HepG2 (cell line): ENCODE data around the gene ZFP1. TPM values are rescaled to one million over a fixed set of nuclear protein-coding genes. Genes with fewer than 3 reads are reported as not detected.
A peak's percentile ranks its signal among the peaks of the same experiment; 100 is the strongest.

Source experiments
- CREB1 ChIP-seq, 2 experiments: fragments of 450-650 bp in 1 of 2; IDR thresholded peaks; 2 replicates each; pipeline ENCODE4 v1.6.1; 2016 to 2017; ENCODE audit warnings: control low read depth in 1 of 2, mild to moderate bottlenecking in 1 of 2, missing compliant biosample characterization in 1 of 2, missing genetic modification characterization in 1 of 2
- DR1 ChIP-seq: sonication (generic); formaldehyde crosslinking; IDR thresholded peaks from 2 replicates; pipeline ENCODE4 v1.8.0; 2021; ENCODE audit warnings: mild to moderate bottlenecking, missing genetic modification reagents, inconsistent platforms
- GPBP1L1 ChIP-seq: sonication (generic); formaldehyde crosslinking; IDR thresholded peaks from 2 replicates; pipeline ENCODE4 v1.5.0; 2020; ENCODE audit warnings: mild to moderate bottlenecking, missing genetic modification reagents
- HDAC1 ChIP-seq: sonication (generic); formaldehyde crosslinking; IDR thresholded peaks from 2 replicates; pipeline ENCODE4 v1.5.1; 2020; ENCODE audit warnings: mild to moderate bottlenecking, missing genetic modification reagents
- HOXA3 ChIP-seq: sonication (generic); formaldehyde crosslinking; IDR thresholded peaks from 2 replicates; pipeline ENCODE4 v1.5.0; 2020; ENCODE audit warnings: missing genetic modification reagents
- HOXD1 ChIP-seq: sonication (generic); formaldehyde crosslinking; IDR thresholded peaks from 2 replicates; pipeline ENCODE4 v1.5.0; 2020; ENCODE audit warnings: missing genetic modification reagents
- KLF11 ChIP-seq: IDR thresholded peaks from 2 replicates; pipeline ENCODE4 v1.6.1; 2016; ENCODE audit warnings: missing compliant biosample characterization
- MXI1 ChIP-seq: IDR thresholded peaks from 3 replicates; pipeline ENCODE4 v1.6.1; 2012; ENCODE audit warnings: low read depth, low read length, inconsistent platforms, borderline replicate concordance
- RAD21 ChIP-seq: fragments of 450-650 bp; formaldehyde crosslinking; IDR thresholded peaks from 2 replicates; pipeline ENCODE4 v1.5.0; 2020; ENCODE audit warnings: mild to moderate bottlenecking
- RBFOX2 ChIP-seq: fragments of 200-400 bp; formaldehyde crosslinking; IDR thresholded peaks from 2 replicates; pipeline ENCODE4 v1.6.1; 2017; ENCODE audit warnings: low read depth, mild to moderate bottlenecking, low read length
- THYN1 ChIP-seq: sonication (generic); formaldehyde crosslinking; IDR thresholded peaks from 2 replicates; pipeline ENCODE4 v1.8.1; 2023; ENCODE audit warnings: low read depth, mild to moderate bottlenecking, moderate library complexity, missing genetic modification reagents, borderline replicate concordance
- ZNF414 ChIP-seq: sonication (generic); formaldehyde crosslinking; IDR thresholded peaks from 2 replicates; pipeline ENCODE4 v1.5.0; 2020; ENCODE audit warnings: missing genetic modification reagents
- ZNF564 ChIP-seq: sonication (generic); formaldehyde crosslinking; IDR thresholded peaks from 2 replicates; pipeline ENCODE4 v1.8.1; 2023; ENCODE audit warnings: mild to moderate bottlenecking, missing genetic modification reagents
- ZNF574 ChIP-seq: sonication (generic); formaldehyde crosslinking; IDR thresholded peaks from 2 replicates; pipeline ENCODE4 v1.4.0; 2020; ENCODE audit warnings: missing genetic modification reagents
- ZNF619 ChIP-seq: sonication (generic); formaldehyde crosslinking; IDR thresholded peaks from 2 replicates; pipeline ENCODE4 v1.4.0; 2020; ENCODE audit warnings: mild to moderate bottlenecking, missing genetic modification reagents
- ZNF703 ChIP-seq: sonication (generic); formaldehyde crosslinking; IDR thresholded peaks from 2 replicates; pipeline ENCODE4 v1.5.1; 2020; ENCODE audit warnings: missing genetic modification reagents, mild to moderate bottlenecking, moderate library complexity, borderline replicate concordance
- ZSCAN29 ChIP-seq: sonication (generic); formaldehyde crosslinking; conservative IDR thresholded peaks from 2 replicates; pipeline ENCODE4 v1.4.0; 2020; ENCODE audit warnings: mild to moderate bottlenecking, missing genetic modification reagents
- polyA plus RNA-seq, 8 experiments: library from polyadenylated mRNA; depleted of rRNA in 3 of 8; stranded (reverse) in 7 of 8; unstranded in 1 of 8; fragments of >200 nt; fragmentation: Illumina TruSeq in 4 of 8; extraction: Trizol in 4 of 8; gene quantifications; 2 replicates each; pipeline versions ENCODE4 v1.2.1 to v1.2.3, GENCODE V29; 2011 to 2016; ENCODE audit warnings: low read depth in 4 of 8, missing spikeins in 1 of 8, mixed read lengths in 1 of 8; ENCODE audit not compliant: insufficient read depth in 1 of 8
- total RNA-seq, 5 experiments: library from RNA; depleted of rRNA; stranded (reverse); fragments of >200 nt; fragmentation: Illumina TruSeq; extraction: Trizol; gene quantifications; 2 replicates each; pipeline ENCODE4 v1.2.3, GENCODE V29; 2016; ENCODE audit warnings: low read depth in 1 of 5
- TF ChIP-seq, protein P1 (sequence below): sonication (generic); formaldehyde crosslinking; IDR thresholded peaks from 2 replicates; pipeline ENCODE4 v1.9.0; 2021; ENCODE audit warnings: missing genetic modification reagents, mild to moderate bottlenecking, borderline replicate concordance
- TF ChIP-seq, protein P2 (sequence below): IDR thresholded peaks from 2 replicates; pipeline ENCODE4 v1.6.1; 2016; ENCODE audit warnings: low read depth, missing genetic modification reagents, missing compliant biosample characterization

The ZFP1 gene
- total and polyA plus RNA-seq, 2 of the 13 experiments (the other 11 are each of a cell fraction or from before 2014, with no cell fraction given): 8.3 to 14.0 TPM

DNA sequence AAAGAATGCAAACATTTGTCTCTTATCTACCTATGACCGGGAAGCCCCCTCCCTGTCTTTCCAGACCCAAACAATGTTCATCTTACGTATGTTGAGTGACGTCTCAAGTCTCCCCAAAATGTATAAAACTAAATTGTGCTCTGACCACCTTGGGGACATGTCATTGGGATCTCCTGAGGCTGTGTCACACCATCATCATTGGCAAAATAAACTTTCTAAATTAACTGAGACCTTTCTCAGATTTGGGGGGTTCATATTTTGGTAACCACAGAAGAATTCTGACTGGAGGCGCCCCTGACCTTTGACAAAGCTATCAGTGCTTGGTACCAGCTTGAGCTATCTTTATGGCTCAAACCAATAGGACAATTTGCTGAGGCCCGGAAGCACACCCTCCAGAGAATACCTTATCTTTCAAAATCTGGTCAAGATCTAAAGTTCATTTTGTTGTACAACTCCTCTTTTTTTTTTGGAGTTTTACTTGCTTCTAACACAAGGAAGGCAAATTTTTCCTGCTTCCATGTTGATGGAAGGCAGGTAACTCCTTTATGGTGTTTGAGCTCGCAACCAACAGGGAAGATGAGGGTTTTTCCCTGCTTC, 29.3 kb upstream of the ZFP1 start (continued):
- TF ChIP-seq HOXD1 (CRISPR knock-in tag): no peak
- no peak for TF ChIP-seq THYN1 (CRISPR knock-in tag)
- TF ChIP-seq CREB1 (IDR thresholded peaks at IDR 0.05): peak; percentile 52; the same call in 1 of the 2 replicates
- no peak for TF ChIP-seq CREB1 (CRISPR knock-in tag; IDR thresholded peaks at IDR 0.05)
- no peak for TF ChIP-seq ZNF414
- TF ChIP-seq, protein P1, sequence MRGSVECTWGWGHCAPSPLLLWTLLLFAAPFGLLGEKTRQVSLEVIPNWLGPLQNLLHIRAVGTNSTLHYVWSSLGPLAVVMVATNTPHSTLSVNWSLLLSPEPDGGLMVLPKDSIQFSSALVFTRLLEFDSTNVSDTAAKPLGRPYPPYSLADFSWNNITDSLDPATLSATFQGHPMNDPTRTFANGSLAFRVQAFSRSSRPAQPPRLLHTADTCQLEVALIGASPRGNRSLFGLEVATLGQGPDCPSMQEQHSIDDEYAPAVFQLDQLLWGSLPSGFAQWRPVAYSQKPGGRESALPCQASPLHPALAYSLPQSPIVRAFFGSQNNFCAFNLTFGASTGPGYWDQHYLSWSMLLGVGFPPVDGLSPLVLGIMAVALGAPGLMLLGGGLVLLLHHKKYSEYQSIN: no peak
- TF ChIP-seq, protein P2, sequence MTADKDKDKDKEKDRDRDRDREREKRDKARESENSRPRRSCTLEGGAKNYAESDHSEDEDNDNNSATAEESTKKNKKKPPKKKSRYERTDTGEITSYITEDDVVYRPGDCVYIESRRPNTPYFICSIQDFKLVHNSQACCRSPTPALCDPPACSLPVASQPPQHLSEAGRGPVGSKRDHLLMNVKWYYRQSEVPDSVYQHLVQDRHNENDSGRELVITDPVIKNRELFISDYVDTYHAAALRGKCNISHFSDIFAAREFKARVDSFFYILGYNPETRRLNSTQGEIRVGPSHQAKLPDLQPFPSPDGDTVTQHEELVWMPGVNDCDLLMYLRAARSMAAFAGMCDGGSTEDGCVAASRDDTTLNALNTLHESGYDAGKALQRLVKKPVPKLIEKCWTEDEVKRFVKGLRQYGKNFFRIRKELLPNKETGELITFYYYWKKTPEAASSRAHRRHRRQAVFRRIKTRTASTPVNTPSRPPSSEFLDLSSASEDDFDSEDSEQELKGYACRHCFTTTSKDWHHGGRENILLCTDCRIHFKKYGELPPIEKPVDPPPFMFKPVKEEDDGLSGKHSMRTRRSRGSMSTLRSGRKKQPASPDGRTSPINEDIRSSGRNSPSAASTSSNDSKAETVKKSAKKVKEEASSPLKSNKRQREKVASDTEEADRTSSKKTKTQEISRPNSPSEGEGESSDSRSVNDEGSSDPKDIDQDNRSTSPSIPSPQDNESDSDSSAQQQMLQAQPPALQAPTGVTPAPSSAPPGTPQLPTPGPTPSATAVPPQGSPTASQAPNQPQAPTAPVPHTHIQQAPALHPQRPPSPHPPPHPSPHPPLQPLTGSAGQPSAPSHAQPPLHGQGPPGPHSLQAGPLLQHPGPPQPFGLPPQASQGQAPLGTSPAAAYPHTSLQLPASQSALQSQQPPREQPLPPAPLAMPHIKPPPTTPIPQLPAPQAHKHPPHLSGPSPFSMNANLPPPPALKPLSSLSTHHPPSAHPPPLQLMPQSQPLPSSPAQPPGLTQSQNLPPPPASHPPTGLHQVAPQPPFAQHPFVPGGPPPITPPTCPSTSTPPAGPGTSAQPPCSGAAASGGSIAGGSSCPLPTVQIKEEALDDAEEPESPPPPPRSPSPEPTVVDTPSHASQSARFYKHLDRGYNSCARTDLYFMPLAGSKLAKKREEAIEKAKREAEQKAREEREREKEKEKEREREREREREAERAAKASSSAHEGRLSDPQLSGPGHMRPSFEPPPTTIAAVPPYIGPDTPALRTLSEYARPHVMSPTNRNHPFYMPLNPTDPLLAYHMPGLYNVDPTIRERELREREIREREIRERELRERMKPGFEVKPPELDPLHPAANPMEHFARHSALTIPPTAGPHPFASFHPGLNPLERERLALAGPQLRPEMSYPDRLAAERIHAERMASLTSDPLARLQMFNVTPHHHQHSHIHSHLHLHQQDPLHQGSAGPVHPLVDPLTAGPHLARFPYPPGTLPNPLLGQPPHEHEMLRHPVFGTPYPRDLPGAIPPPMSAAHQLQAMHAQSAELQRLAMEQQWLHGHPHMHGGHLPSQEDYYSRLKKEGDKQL (CRISPR knock-in tag): no peak
- TF ChIP-seq GPBP1L1 (CRISPR knock-in tag): no peak
- no peak for TF ChIP-seq RAD21 (CRISPR knock-in tag)
- no peak for TF ChIP-seq ZNF574 (CRISPR knock-in tag)
- TF ChIP-seq ZNF619: no peak
- no peak for TF ChIP-seq ZSCAN29 (CRISPR knock-in tag)
- TF ChIP-seq HOXA3 (CRISPR knock-in tag): 0 out of 2 replicates have a peak, but pooled peaks have one; percentile 21
- TF ChIP-seq RBFOX2: no peak
- no peak for TF ChIP-seq KLF11 (CRISPR knock-in tag)
- TF ChIP-seq ZNF703 (CRISPR knock-in tag): no peak
- no peak for TF ChIP-seq ZNF564 (CRISPR knock-in tag)
- 0 out of 2 replicates have a peak, but pooled peaks have one; percentile 33 for TF ChIP-seq HDAC1
- TF ChIP-seq DR1 (CRISPR knock-in tag): no peak
- TF ChIP-seq MXI1: no peak
